Activated CD4-positive, alpha-beta T cell treated with anti-CD3 and anti-CD28 coated beads, Interleukin-2, amount 10 ng/mL, durations not matched to agents 24 days and 14 days (primary cell): Measurements from ENCODE around the gene KIF3A. TPM values are rescaled to one million over a fixed set of nuclear protein-coding genes. Genes with fewer than 3 reads are reported as not detected.

Experiments
- DNase-seq: peaks from one replicate; pipeline ENCODE4 v3.0.0; 2022
- H3K27ac Mint-ChIP-seq: one replicate; pipeline ENCODE4 v1.8.0; 2022; ENCODE audit warnings: mild to moderate bottlenecking, mixed read lengths
- H3K27me3 Mint-ChIP-seq: one replicate; pipeline ENCODE4 v1.8.0; 2022; ENCODE audit warnings: mixed read lengths
- H3K36me3 Mint-ChIP-seq: one replicate; pipeline ENCODE4 v1.8.0; 2022; ENCODE audit warnings: low read depth, mild to moderate bottlenecking, mixed read lengths
- H3K4me1 Mint-ChIP-seq: one replicate; pipeline ENCODE4 v1.8.0; 2021; ENCODE audit warnings: mixed read lengths
- H3K4me3 Mint-ChIP-seq: one replicate; pipeline ENCODE4 v1.8.0; 2022; ENCODE audit warnings: mild to moderate bottlenecking, moderate library complexity, mixed read lengths
- H3K9me3 Mint-ChIP-seq: one replicate; pipeline ENCODE4 v1.8.0; 2021; ENCODE audit warnings: mixed read lengths
- intact Hi-C: fragments of 100-400 bp; cut with micrococcal nuclease; formaldehyde crosslinking; loops from one replicate; pipeline ENCODE4 v1.15.1; 2023
- total RNA-seq: library from RNA; stranded (reverse); gene quantifications from 2 replicates; pipeline ENCODE4 v1.2.3, GENCODE V29; 2022

The KIF3A gene
- total RNA-seq, 1 donor from 2014 or later: 51.9 TPM

DNA sequence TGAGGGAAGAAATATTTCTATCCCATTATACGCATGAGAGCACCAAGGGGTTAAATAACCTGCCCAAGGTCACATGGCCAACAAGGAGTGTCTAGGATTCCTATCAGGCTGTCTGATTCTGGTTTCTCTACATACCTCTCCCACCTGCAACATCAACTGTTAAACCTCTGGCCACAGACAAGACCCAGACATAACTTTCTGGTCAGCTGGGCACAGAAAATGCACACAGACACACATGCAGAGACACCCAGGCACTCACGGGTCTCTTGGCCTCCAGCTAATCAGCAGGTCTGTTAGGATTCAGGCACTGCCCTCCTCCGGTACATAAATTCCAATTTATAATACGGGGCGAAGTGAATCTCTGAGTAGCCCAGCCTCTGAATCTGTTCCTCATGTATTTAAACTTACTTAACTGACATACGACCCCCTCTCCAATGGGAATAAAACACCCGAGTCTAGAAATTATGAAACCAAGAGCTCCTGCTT lies 38.2 kb upstream of the KIF3A start:
- Mint-ChIP-seq H3K4me1 (peaks cover 36% of the 10 kb centered on the region), H3K27ac (no peak overlapping the region), H3K27me3 (peaks cover 27% of the 10 kb centered on the region), H3K4me3 (peak overlapping the region; percentile 73), H3K36me3 (peaks cover 3% of the 10 kb centered on the region), H3K9me3 (no peaks in the 10 kb centered on the region)
- intact Hi-C loops: no loop called here
- DNase-seq: no peak

DNA sequence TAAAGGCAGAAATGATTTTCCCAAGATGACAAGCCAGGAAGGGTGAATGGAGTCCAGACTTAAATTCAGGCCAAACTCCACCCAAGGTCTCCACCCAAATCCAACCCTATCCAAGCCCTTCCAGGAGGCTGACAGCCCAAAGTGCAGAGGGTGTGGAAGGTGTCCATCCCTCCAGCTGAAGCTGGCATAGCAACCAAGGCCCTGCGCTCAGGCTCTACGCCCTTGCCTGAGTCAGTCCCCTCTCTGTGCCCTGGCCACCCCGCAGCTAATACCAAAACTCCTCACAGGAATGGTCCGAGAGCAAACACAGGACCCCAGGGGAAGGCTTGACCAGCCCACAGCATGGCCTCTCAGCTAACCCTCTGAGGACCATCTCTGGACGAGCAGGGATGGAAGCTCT lies 37.5 kb upstream of the KIF3A start:
- peaks cover 3% of the 10 kb centered on the region for H3K36me3 Mint-ChIP-seq
- intact Hi-C loops: no loop called here
- no peaks in the 10 kb centered on the region for H3K9me3 Mint-ChIP-seq
- peaks cover 35% of the 10 kb centered on the region for H3K4me1 Mint-ChIP-seq
- no peak overlapping the region for H3K27ac Mint-ChIP-seq
- H3K4me3 Mint-ChIP-seq: no peak overlapping the region
- DNase-seq: no peak
- peaks cover 24% of the 10 kb centered on the region for H3K27me3 Mint-ChIP-seq

DNA sequence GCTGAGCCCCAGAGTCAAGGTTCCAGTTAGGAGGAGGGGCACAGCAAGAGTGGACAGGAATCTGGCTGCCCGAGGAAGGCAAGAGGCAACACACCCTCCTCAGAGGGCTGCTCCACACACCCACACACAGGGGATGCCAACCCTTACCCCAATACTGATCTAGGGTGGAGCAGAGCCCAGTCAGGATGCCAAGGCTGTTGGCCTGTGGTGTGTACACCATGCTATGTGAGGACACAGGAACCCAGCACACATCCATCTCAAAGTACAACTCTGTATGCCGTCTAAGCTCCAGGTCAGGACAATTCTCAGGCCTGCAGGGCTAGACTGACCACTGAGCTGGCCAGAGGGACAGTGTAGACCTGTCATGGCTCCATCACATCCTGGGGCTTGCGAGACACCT lies 37.1 kb upstream of the KIF3A start:
- intact Hi-C loops: no loop called here
- H3K36me3 Mint-ChIP-seq: peaks cover 3% of the 10 kb centered on the region
- no peak for DNase-seq
- no peak overlapping the region for H3K27ac Mint-ChIP-seq
- peaks cover 32% of the 10 kb centered on the region for H3K4me1 Mint-ChIP-seq
- H3K9me3 Mint-ChIP-seq: no peaks in the 10 kb centered on the region
- H3K27me3 Mint-ChIP-seq: peaks cover 21% of the 10 kb centered on the region
- H3K4me3 Mint-ChIP-seq: no peak overlapping the region

DNA sequence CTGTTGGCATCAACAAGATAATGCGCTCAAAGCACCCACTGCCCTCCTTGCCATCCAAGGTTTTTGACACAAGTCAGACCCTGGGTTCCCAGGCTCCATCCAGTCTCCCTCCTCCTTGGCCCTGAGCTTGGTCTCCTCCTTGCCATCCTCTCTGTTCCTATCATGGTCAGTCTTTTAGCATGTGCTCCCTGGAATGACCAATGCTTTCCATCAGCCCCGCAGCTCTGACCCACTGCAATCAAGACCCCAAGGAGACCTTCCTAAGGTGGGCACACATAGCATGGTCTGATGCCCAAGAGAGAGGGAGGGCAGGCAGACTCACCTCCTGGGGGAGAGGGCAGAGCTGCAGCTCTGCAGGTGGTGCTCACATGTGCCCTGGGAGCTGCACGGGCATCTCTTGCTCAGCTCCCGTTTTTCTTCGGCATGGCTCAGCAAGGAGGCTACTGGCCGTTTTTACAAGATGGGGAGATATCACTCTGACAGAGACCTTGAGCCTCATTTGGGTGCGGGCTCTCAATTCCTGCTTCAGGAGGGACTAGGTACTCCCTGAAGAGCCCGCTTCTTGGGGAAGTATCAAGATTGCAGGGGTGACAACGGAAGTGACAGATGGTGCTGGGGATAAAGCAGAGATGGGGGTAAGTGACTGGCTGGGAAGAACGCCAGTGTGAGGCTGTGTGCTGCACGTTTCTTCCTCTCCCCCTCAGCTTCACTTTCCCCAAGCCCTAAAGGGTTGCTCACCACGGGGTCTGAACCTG lies 36.4 kb upstream of the KIF3A start:
- peaks cover 26% of the 10 kb centered on the region for H3K4me1 Mint-ChIP-seq
- DNase-seq: no peak
- H3K9me3 Mint-ChIP-seq: no peaks in the 10 kb centered on the region
- intact Hi-C loops: no loop called here
- H3K4me3 Mint-ChIP-seq: no peak overlapping the region
- no peak overlapping the region for H3K27ac Mint-ChIP-seq
- peaks cover 14% of the 10 kb centered on the region for H3K27me3 Mint-ChIP-seq
- peaks cover 3% of the 10 kb centered on the region for H3K36me3 Mint-ChIP-seq

DNA sequence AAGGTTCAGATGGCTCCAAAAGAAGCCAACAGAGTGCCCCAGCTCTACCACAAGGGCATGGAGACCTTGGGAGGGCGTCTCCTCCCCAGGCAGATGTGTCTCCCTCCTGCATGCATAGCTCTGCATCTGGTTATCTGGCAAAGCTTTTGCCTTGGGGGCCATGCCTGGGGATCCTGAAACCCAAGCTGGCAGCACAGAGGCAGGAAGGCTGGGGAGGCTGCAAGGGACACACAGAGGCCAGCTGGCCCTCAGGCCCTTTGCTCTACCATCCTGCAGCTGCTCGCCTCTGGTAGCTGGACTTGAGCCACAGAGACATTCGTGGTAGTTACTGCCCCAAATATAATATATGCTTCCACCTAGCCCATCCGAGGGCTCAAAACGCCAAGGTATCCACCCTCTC lies 35.8 kb upstream of the KIF3A start:
- Mint-ChIP-seq H3K36me3 (peaks cover 3% of the 10 kb centered on the region), H3K27me3 (peaks cover 9% of the 10 kb centered on the region), H3K9me3 (no peaks in the 10 kb centered on the region), H3K27ac (no peak overlapping the region), H3K4me3 (no peak overlapping the region), H3K4me1 (peaks cover 21% of the 10 kb centered on the region)
- intact Hi-C loops: no loop called here
- DNase-seq: no peak

DNA sequence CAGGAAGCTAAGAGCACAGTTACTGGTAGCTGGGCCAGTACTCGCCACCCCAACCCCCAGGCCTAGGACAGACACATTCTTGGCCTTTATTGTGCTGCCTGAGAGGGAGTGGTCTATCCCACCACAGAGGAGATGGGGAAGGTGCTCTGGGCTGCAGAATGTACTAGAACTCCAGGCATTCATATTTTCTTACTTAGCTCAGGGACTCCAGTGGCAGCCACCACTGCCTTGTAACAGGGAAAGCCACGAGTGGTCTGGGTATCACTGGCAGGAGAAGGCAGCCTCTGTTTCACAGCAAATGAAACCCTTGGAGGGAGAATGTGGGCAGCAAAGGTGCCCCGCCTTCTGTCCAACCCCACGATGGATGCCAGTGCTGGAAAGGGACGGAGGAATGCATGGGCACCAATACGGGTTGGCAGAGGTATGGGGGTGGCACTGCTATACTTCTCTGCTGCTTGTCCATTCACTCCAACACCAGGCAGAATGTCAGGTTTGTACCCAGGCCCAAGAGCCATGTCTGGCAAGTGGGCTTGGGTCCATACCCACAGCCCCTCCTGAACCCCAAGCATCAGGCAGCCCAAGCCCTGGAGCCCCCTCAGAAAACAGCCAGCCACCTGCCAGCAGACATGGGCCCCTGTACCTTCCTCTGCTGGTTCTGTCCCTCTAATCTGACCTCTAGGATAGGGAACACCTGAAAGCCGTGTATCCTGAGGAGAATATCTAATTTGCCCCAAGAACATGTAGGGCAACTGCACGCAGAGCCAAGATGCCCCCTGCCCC lies 35.1 kb upstream of the KIF3A start:
- Mint-ChIP-seq H3K27me3 (peaks cover 4% of the 10 kb centered on the region), H3K27ac (no peak overlapping the region), H3K4me3 (no peak overlapping the region), H3K9me3 (no peaks in the 10 kb centered on the region), H3K4me1 (peaks cover 18% of the 10 kb centered on the region), H3K36me3 (peaks cover 2% of the 10 kb centered on the region)
- intact Hi-C loops: no loop called here
- DNase-seq: no peak

DNA sequence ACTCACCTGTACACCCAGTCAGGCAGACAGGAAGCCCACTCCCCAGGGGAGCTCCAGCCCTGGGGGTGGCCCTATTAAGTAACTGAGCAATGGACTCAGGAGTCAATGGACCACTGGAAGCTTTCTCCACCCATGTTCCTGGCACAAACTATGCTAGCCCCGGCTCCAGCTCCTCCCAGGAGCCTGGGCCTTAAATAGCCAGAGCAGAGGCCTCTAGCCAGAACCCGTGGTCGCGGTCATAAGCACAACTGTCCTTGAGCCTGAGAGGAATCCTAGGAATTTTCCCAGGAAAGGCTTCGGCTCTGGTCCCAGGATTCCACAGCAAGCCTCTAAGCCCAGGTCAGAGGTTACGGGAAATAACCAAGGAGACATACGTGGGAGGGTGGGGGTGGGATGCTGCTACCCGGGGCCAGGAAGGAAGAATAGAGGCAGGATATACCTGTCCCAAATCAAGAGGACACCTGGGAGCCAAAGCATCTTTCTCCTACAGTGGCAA lies 34.2 kb upstream of the KIF3A start:
- Mint-ChIP-seq H3K27ac (no peak overlapping the region), H3K9me3 (no peaks in the 10 kb centered on the region), H3K36me3 (peaks cover 2% of the 10 kb centered on the region), H3K4me3 (no peak overlapping the region), H3K4me1 (peaks cover 18% of the 10 kb centered on the region), H3K27me3 (peaks cover 4% of the 10 kb centered on the region)
- no peak for DNase-seq
- intact Hi-C loops: no loop called here

DNA sequence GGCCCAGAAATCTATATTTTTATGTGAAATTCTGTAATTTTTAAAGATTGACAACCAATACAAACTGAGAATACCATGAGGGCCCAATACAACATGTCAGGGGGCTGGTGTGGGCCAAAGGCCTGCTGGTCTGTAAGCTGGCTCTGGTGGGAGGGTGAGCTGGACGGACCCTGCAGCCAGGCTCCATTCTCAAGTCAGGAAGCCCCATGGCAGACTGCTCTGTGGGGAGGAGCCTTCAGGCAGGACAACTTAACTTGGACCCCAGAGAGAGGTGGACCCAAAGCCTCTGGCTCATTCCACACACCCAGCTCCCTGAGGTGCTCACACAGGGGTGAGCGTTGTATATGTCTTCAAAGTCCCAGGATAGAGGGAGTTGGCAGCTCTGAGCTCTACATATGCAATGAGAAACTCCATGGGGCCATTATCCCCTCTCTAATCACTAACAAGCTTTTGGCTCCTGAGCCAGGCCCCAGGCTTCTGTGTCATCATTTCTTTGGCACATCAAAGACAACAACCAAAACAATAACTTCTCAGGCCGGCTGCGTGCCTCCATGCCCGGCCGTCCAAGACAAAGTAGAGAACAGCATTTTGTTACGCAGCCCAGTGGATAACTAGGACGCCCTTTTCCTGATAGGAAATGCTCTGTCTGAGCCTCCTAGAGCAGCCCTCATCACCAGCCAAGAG lies 33.3 kb upstream of the KIF3A start:
- peaks cover 3% of the 10 kb centered on the region for H3K27me3 Mint-ChIP-seq
- no peak overlapping the region for H3K4me3 Mint-ChIP-seq
- H3K27ac Mint-ChIP-seq: no peak overlapping the region
- no peaks in the 10 kb centered on the region for H3K9me3 Mint-ChIP-seq
- peaks cover 2% of the 10 kb centered on the region for H3K36me3 Mint-ChIP-seq
- DNase-seq: no peak
- H3K4me1 Mint-ChIP-seq: peaks cover 12% of the 10 kb centered on the region
- intact Hi-C loops: no loop called here

DNA sequence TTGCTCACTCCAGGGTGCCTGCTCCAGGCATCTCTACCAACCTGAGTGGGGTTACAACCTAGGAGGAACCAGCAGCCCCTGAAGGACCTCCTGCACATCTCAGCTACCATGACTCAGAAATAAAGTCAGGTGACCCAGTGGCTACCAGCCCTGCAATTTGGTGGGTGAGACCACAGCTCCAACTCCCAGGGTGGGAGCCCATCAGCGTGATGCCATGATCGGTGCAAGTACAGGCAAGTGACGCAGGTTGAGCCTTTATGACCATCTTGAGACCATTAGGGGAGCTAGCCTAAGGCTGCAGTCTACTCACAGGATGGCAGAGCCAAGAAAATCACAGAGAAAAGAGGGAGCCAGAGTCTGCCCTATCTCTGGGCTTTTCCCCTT lies 31.1 kb upstream of the KIF3A start:
- intact Hi-C loops: no loop called here
- no peaks in the 10 kb centered on the region for H3K9me3 Mint-ChIP-seq

DNA sequence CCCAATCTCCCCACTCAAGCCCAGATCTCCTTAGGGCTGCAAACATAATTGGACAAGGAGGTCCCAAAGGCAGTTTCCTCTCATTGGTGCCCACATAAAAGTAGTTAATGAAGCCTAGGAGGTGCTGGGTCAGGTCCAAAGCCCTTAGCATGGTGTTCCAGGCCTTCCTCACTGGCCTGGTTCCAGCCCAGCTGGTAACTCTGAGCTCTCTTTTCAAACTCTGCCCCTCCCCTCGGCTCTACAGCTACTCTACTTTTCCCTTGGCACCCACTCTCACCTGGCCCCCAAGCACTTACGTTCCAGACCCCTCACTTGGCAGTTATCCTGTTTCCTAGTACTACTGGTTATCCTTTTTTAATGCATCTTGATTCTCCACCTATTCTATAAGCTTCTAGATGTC lies 29.8 kb upstream of the KIF3A start:
- peaks cover under 1% of the 10 kb centered on the region for H3K4me1 Mint-ChIP-seq
- H3K27ac Mint-ChIP-seq: peak overlapping the region; percentile 2
- H3K4me3 Mint-ChIP-seq: no peak overlapping the region
- no peak for DNase-seq
- no peaks in the 10 kb centered on the region for H3K27me3 Mint-ChIP-seq
- intact Hi-C loops: no loop called here
- H3K9me3 Mint-ChIP-seq: no peaks in the 10 kb centered on the region
- peaks cover 6% of the 10 kb centered on the region for H3K36me3 Mint-ChIP-seq

More for the DNA sequence above, 31.1 kb upstream of the KIF3A start:
- peaks cover 6% of the 10 kb centered on the region for H3K36me3 Mint-ChIP-seq
- no peak overlapping the region for H3K4me3 Mint-ChIP-seq
- peaks cover 6% of the 10 kb centered on the region for H3K4me1 Mint-ChIP-seq
- no peak overlapping the region for H3K27ac Mint-ChIP-seq
- DNase-seq: no peak
- H3K27me3 Mint-ChIP-seq: no peaks in the 10 kb centered on the region

DNA sequence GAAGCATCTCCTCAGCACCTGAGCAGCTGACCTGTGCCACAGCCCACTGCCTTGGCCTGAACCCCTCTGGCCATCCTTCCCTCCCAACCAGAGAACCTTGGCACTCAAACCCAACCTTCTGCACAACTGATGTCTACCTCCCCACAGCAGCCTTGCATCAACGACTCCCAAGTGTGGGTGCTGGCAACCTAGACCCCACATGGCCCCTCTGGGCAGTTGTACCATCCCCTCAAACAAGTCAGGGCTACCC lies 29.4 kb upstream of the KIF3A start:
- intact Hi-C loops: no loop called here
- Mint-ChIP-seq H3K9me3 (no peaks in the 10 kb centered on the region), H3K4me3 (no peak overlapping the region), H3K36me3 (peaks cover 6% of the 10 kb centered on the region), H3K27me3 (no peaks in the 10 kb centered on the region), H3K4me1 (no peaks in the 10 kb centered on the region), H3K27ac (peak overlapping the region; percentile 2)
- DNase-seq: no peak

DNA sequence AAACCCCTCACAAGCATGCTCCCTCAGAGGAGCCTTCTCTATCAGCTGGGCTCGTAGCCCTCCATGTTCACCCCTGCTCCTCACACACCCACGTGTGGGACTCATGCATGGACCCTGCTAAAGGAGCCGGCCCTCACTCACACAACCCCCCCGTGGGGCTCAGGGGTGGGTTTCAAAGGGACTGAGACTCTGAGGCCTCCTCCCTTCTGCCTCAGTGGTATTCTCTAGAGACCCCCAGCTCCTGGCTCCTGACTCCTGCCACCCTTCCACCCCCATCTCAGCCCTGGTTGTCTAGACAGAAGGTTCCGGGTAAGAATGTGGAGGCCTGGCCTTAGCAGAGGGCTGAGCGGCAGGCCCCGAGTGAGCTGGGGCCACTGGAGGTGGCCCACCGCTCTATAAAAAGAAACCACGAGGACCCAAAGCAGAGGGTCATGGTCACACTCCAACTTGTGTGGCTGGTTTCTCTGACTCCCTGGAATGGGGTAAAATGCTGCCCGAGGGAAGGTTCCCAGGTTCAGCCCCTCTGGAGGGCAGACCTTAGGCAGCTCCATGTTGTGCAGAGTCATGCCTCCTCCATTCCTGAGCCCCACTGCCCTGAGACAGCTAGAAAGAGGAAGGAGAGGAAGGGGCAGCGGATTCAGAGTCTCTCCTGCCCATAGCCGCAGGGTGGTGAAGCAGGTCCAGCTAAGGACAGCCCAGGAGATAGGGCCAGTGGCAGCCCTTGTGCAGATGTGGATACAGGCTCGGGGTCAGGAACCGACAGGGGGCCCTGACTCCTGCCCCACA lies 28.9 kb upstream of the KIF3A start:
- no peaks in the 10 kb centered on the region for H3K27me3 Mint-ChIP-seq
- DNase-seq: no peak
- H3K27ac Mint-ChIP-seq: no peak overlapping the region
- H3K4me1 Mint-ChIP-seq: no peaks in the 10 kb centered on the region
- H3K4me3 Mint-ChIP-seq: no peak overlapping the region
- H3K36me3 Mint-ChIP-seq: peaks cover 7% of the 10 kb centered on the region
- no peaks in the 10 kb centered on the region for H3K9me3 Mint-ChIP-seq
- intact Hi-C loops: no loop called here

DNA sequence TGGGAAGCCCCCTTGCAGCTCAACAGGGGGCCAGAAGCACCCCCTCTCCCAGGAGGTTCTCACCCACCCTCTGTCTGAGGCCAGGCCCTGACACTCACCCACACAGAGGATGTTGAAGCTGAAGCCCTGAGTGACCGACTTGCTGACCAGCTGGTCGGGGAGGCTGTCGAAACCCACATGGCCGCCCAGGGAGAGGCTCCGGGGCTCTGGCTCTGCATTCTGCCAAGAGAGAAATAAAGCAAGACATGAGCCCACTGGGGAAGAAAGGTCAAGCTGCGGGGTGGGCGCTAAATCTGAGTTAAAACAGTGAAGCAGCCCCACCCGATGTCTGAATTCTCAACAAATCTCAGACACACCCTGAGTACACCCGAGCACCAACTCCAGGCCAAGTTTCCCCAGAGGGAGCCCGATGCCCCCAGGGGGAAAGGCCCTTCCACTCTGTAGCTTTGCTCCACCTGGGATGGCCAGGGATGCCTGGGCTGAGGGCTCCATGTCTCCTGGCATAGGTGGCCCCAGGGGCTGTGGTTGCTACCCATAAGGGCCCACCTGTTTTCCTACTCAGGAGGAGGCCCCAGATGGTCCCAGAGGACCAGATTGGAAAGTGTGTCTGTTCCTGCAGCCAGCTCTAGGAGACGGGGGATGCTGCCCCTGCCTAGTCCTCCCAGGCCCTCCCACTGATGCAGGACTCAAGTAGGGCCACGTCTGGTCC lies 28.1 kb upstream of the KIF3A start:
- Mint-ChIP-seq H3K27ac (no peak overlapping the region), H3K27me3 (no peaks in the 10 kb centered on the region)

More for the DNA sequence above, 28.1 kb upstream of the KIF3A start:
- Mint-ChIP-seq H3K36me3 (peaks cover 11% of the 10 kb centered on the region), H3K4me3 (no peak overlapping the region), H3K9me3 (no peaks in the 10 kb centered on the region), H3K4me1 (no peaks in the 10 kb centered on the region)
- no peak for DNase-seq
- intact Hi-C loops: no loop called here
